PC-3 (cell line): ENCODE results near the gene SLC30A7. TPM values are rescaled to one million over a fixed set of nuclear protein-coding genes. Genes with fewer than 3 reads are reported as not detected.

Experiments
- ATAC-seq: fragments of 200-7000 bp; cut with Tn5 transposase; 2 replicates; pipeline ENCODE4 v1.9.1; 2020; ENCODE audit warnings: mild to moderate bottlenecking, moderate library complexity
- Bru-seq: library from RNA; stranded (reverse); fragments of 400-500 nt; gene quantifications from one replicate; lab custom pipeline; 2021; lab: Mats Ljungman, UMichigan
- BruChase-seq, 2 experiments: library from RNA; stranded (reverse); fragments of 400-500 nt; gene quantifications; one replicate each; lab custom pipeline; 2021; lab: Mats Ljungman, UMichigan
- BruUV-seq: library from RNA; stranded (reverse); fragments of 400-500 nt; replicated peaks from 2 replicates; lab custom pipeline; 2021; lab: Mats Ljungman, UMichigan
- CTCF ChIA-PET: fragments of 300-600 bp; sonication (Branson Sonifier 250); formaldehyde crosslinking; loops from one replicate; lab custom pipeline; 2022; ENCODE audit warnings: antibody characterized with exemption; lab: Charles Lee
- POLR2A ChIA-PET: fragments of 300-600 bp; sonication (Branson Sonifier 250); formaldehyde crosslinking; loops from one replicate; lab custom pipeline; 2022; ENCODE audit warnings: antibody characterized with exemption; ENCODE audit not compliant: unreplicated experiment; lab: Charles Lee
- DNase-seq: peaks from one replicate; pipeline ENCODE4 v3.0.0-alpha.2; 2015
- H2AFZ ChIP-seq: fragments of 300-600 bp; sonication (generic); 2 replicates; pipeline ENCODE4 v1.6.0; 2016; ENCODE audit warnings: antibody characterized with exemption, low read length
- H3F3A ChIP-seq: fragments of 300-600 bp; sonication (generic); one replicate; pipeline ENCODE4 v1.6.0; 2017; ENCODE audit warnings: antibody characterized with exemption, low read length, control low read depth, mild to moderate bottlenecking; ENCODE audit not compliant: unreplicated experiment
- H3K27ac ChIP-seq: fragments of 300-600 bp; sonication (generic); 2 replicates; pipeline ENCODE4 v1.5.1; 2016; ENCODE audit warnings: mild to moderate bottlenecking, low read length
- H3K27me3 ChIP-seq: fragments of 300-600 bp; sonication (generic); 2 replicates; pipeline ENCODE4 v1.6.1; 2016; ENCODE audit warnings: low read length, mixed read lengths
- H3K36me3 ChIP-seq: fragments of 300-600 bp; sonication (generic); 2 replicates; pipeline ENCODE4 v1.6.1; 2016; ENCODE audit warnings: low read depth, mixed run types, low read length, mixed read lengths
- H3K4me1 ChIP-seq: fragments of 300-600 bp; sonication (generic); 2 replicates; pipeline ENCODE4 v1.5.1; 2016; ENCODE audit warnings: low read length; ENCODE audit not compliant: insufficient read depth
- H3K4me2 ChIP-seq: fragments of 300-600 bp; sonication (generic); 2 replicates; pipeline ENCODE4 v1.6.0; 2016; ENCODE audit warnings: low read length
- H3K4me3 ChIP-seq: fragments of 300-600 bp; sonication (generic); 2 replicates; pipeline ENCODE4 v1.5.1; 2016; ENCODE audit warnings: mild to moderate bottlenecking, low read length, mixed read lengths
- H3K79me2 ChIP-seq: fragments of 300-600 bp; sonication (generic); 2 replicates; pipeline ENCODE4 v1.6.1; 2017; ENCODE audit warnings: low read length, mixed read lengths
- H3K9ac ChIP-seq: fragments of 300-600 bp; sonication (generic); 2 replicates; pipeline ENCODE4 v1.6.0; 2016; ENCODE audit warnings: mild to moderate bottlenecking, low read length
- H3K9me2 ChIP-seq: fragments of 300-600 bp; sonication (generic); replicated peaks from 2 replicates; pipeline ENCODE4 v1.6.1; 2016; ENCODE audit warnings: mixed run types, low read length, mixed read lengths
- H3K9me3 ChIP-seq: fragments of 300-600 bp; sonication (generic); 2 replicates; pipeline ENCODE4 v1.6.1; 2016; ENCODE audit warnings: low read length, mixed read lengths
- H4K20me1 ChIP-seq: fragments of 300-600 bp; sonication (generic); 2 replicates; pipeline ENCODE4 v1.6.1; 2016; ENCODE audit warnings: low read length, mixed read lengths
- CTCF ChIP-seq: fragments of 300-600 bp; sonication (generic); conservative IDR thresholded peaks from 2 replicates; pipeline ENCODE4 v1.5.1; 2017; ENCODE audit warnings: antibody characterized with exemption, low read depth, mild to moderate bottlenecking, low read length
- EZH2 ChIP-seq: fragments of 300-600 bp; sonication (generic); IDR thresholded peaks from one replicate; pipeline ENCODE4 v1.6.1; 2017; ENCODE audit warnings: antibody characterized with exemption, mild to moderate bottlenecking, low read length; ENCODE audit not compliant: unreplicated experiment
- EZH2phosphoT487 ChIP-seq: fragments of 300-600 bp; sonication (generic); IDR thresholded peaks from 2 replicates; pipeline ENCODE4 v1.6.1; 2018; ENCODE audit warnings: mild to moderate bottlenecking, antibody characterized with exemption, low read length, borderline replicate concordance
- intact Hi-C: fragments of 100-400 bp; cut with micrococcal nuclease; formaldehyde crosslinking; loops from 2 replicates; pipeline ENCODE4 v1.9.0; 2023
- long read RNA-seq: library from polyadenylated mRNA; unstranded; transcript quantifications from one replicate; pipeline ENCODE4 v2.0.0, GENCODE V29; 2021; ENCODE audit not compliant: unreplicated experiment
- total RNA-seq: library from RNA; depleted of rRNA; stranded (reverse); fragments of >200 nt; gene quantifications from 2 replicates; pipeline ENCODE4 v1.2.3, GENCODE V29; 2014; rRNA removed

Gene SLC30A7
- total RNA-seq (20.4 and 24.0 TPM in 2 replicates), Bru-seq, nascent RNA (percentile 92 among the genes with signal in this experiment), BruChase-seq, experiment 1, labeled RNA remaining after a 6-hour chase (percentile 84 among the genes with signal in this experiment), BruChase-seq, experiment 2, labeled RNA remaining after a 2-hour chase (percentile 88 among the genes with signal in this experiment)
- long read RNA-seq, full-length matches to known transcripts = 47 of 92 reads
- long read RNA-seq, partial matches to known transcripts = 10 of 92 reads
- long read RNA-seq, other reads (novel, unspliced or antisense) = 35 of 92 reads

- TF ChIP-seq EZH2 = no peak
- no peak for TF ChIP-seq EZH2phosphoT487
- no peak for TF ChIP-seq CTCF
- no peaks in the 10 kb centered on the region for H3K9me2 ChIP-seq
- ChIA-PET CTCF (no interaction called here), POLR2A (interaction anchor here (0.5 to 0.7 kb wide), 3 partner anchors 27 to 753 kb away, joined by 3 to 7 read pairs (median 6); no protein-coding TSS in a partner anchor)
- peak within 1 kb of the TSS; percentile 93 for H2AFZ ChIP-seq
- peaks cover 56% of the 10 kb centered on the region for H3K79me2 ChIP-seq
- H3K27ac ChIP-seq = peak within 1 kb of the TSS; percentile 98
- no peaks in the 10 kb centered on the region for H3K9me3 ChIP-seq
- H3K4me3 ChIP-seq = peak within 1 kb of the TSS; percentile 92
- TSS peak; percentile 78 for BruUV-seq
- peaks cover 23% of the 10 kb centered on the region for H3K4me1 ChIP-seq
- peak within 1 kb of the TSS; percentile 95 for H3K9ac ChIP-seq
- peaks cover 10% of the 10 kb centered on the region; the same call in 1 of the 2 replicates for H4K20me1 ChIP-seq
- H3K27me3 ChIP-seq = no peaks in the 10 kb centered on the region
- DNase-seq = peak; percentile 91
- H3F3A ChIP-seq = no peaks in the 10 kb centered on the region
- ATAC-seq = peak; percentile 82
- intact Hi-C loops = no loop called here
- peak within 1 kb of the TSS; percentile 97 for H3K4me2 ChIP-seq
- H3K36me3 ChIP-seq = peaks cover 17% of the 10 kb centered on the region
These were observed at the start of gene SLC30A7 for GRCh38 chr1:100895540-100896480. Gene SLC30A7, plus strand, starts transcription at chr1:100896090. Its CDS starts 173 bp downstream, at chr1:100896263.

- DNase-seq (no peak), ATAC-seq (no peak)
- no peak overlapping the region for H3K27ac ChIP-seq
- no peaks in the 10 kb centered on the region for H3K79me2 ChIP-seq
- H2AFZ ChIP-seq = peak overlapping the region; percentile 39; the same call in 1 of the 2 replicates
- H3K4me1 ChIP-seq = no peaks in the 10 kb centered on the region
- H3K4me2 ChIP-seq = peak overlapping the region; percentile 35
- intact Hi-C loops = no loop called here
- no peak for TF ChIP-seq EZH2
- TF ChIP-seq EZH2phosphoT487 = no peak
- TF ChIP-seq CTCF = no peak
- BruUV-seq = no TSS peak
- H3K4me3 ChIP-seq = no peak overlapping the region
- no peak overlapping the region for H3K9ac ChIP-seq
- no peaks in the 10 kb centered on the region for H3K36me3 ChIP-seq
- no peaks in the 10 kb centered on the region for H3K27me3 ChIP-seq
- POLR2A ChIA-PET = no interaction called here
- no peaks in the 10 kb centered on the region for H3F3A ChIP-seq
- no peaks in the 10 kb centered on the region for H3K9me2 ChIP-seq
- CTCF ChIA-PET = no interaction called here
- H3K9me3 ChIP-seq = no peaks in the 10 kb centered on the region
- no peaks in the 10 kb centered on the region for H4K20me1 ChIP-seq
These were observed 48.4 kb upstream of the SLC30A7 start for GRCh38 chr1:100847361-100848082.
